Measurements from ENCODE around the gene KCNN4. TPM values are rescaled to one million over a fixed set of nuclear protein-coding genes. Genes with fewer than 3 reads are reported as not detected.

The KCNN4 gene
- total and polyA plus RNA-seq, 10 of the 15 experiments (the other 5 are each of a cell fraction or from before 2014, with no cell fraction given): 1.4 to 112 (median 77.9) TPM

- TF ChIP-seq ZBTB40 (IDR thresholded peaks at IDR 0.05; ENCODE audit: borderline replicate concordance) (peak; percentile 44; the same call in 1 of the 2 replicates), FOXK2 (IDR thresholded peaks at IDR 0.05) (no peak), BACH1 (IDR thresholded peaks at IDR 0.05; ENCODE audit: borderline replicate concordance) (peak; percentile 97), NR2C2 (IDR thresholded peaks at IDR 0.05; ENCODE audit: borderline replicate concordance, control insufficient read depth, insufficient read length, low read depth) (no peak), RAD21 (IDR thresholded peaks at IDR 0.05; ENCODE audit: insufficient read depth, low read depth, low read length) (no peak), E4F1 (IDR thresholded peaks at IDR 0.05; ENCODE audit: borderline replicate concordance, partially characterized antibody) (no peak), CEBPB (IDR thresholded peaks at IDR 0.05; ENCODE audit: borderline replicate concordance in 1 of 2, low read depth in 2 of 2, low read length in 2 of 2) (peak in 1 of 2 experiments; percentile 91; a peak in 2 of 4 replicates), CEBPZ (IDR thresholded peaks at IDR 0.05; ENCODE audit: low read depth, low read length) (no peak), ATF7 (IDR thresholded peaks at IDR 0.05; ENCODE audit: low read depth) (peak; percentile 94), IKZF2 (IDR thresholded peaks at IDR 0.05) (peak; percentile 99 to 100), LARP7 (IDR thresholded peaks at IDR 0.05) (peak; percentile 91), USF2 (IDR thresholded peaks at IDR 0.05; ENCODE audit: borderline replicate concordance, low read depth, low read length) (no peak), BCL11A (IDR thresholded peaks at IDR 0.05; ENCODE audit: low read depth, low read length) (peak; percentile 99), E2F8 (IDR thresholded peaks at IDR 0.05; ENCODE audit: low read depth, partially characterized antibody) (no peak)
Observed at GRCh38 chr19:43765109-43765876, 15.5 kb downstream of the KCNN4 start (continued).
